OCI-LY3 (cell line): ENCODE measurements around the gene DOCK2.
"Not testable (repeated sequence)": the region's sequence is repeated elsewhere in the genome, so short reads cannot be mapped to it uniquely, and the experiment has no call there.

Source experiments
- H2AFZ ChIP-seq: fragments of 200-600, 300-600 bp; shearing (Covaris generic); 2 replicates; pipeline ENCODE4 v1.6.0; 2014; ENCODE audit warnings: antibody characterized with exemption, low read depth, low read length
- H3K27ac ChIP-seq: fragments of 200-600, 300-600 bp; sonication (generic); 2 replicates; pipeline ENCODE4 v1.5.1; 2014; ENCODE audit warnings: mild to moderate bottlenecking, low read length, moderate library complexity, mixed read lengths
- H3K27me3 ChIP-seq: fragments of 200-600, 300-600 bp; sonication (generic); 2 replicates; pipeline ENCODE4 v1.6.1; 2014; ENCODE audit warnings: low read depth, low read length, mixed read lengths
- H3K36me3 ChIP-seq: fragments of 200-600, 300-600 bp; sonication (generic); replicated peaks from 2 replicates; pipeline ENCODE3; 2014; ENCODE audit warnings: low read depth, low read length, mixed read lengths
- H3K4me1 ChIP-seq: fragments of 300-600, 200-600 bp; sonication (generic); 2 replicates; pipeline ENCODE4 v1.6.1; 2014; ENCODE audit warnings: low read length, mixed read lengths
- H3K4me2 ChIP-seq: fragments of 200-600, 300-600 bp; sonication (generic); 2 replicates; pipeline ENCODE4 v1.6.1; 2014; ENCODE audit warnings: low read length, mixed read lengths
- H3K4me3 ChIP-seq: fragments of 300-600, 200-600 bp; sonication (generic); 2 replicates; pipeline ENCODE4 v1.5.1; 2014; ENCODE audit warnings: antibody characterized with exemption, mild to moderate bottlenecking, low read length, moderate library complexity
- H3K79me2 ChIP-seq: fragments of 300-600, 200-600 bp; shearing (Covaris generic); 2 replicates; pipeline ENCODE4 v1.6.1; 2014; ENCODE audit warnings: mild to moderate bottlenecking, low read length, mixed read lengths
- H3K9ac ChIP-seq: fragments of 300-600, 200-600 bp; shearing (Covaris generic); 2 replicates; pipeline ENCODE4 v1.6.0; 2014; ENCODE audit warnings: mild to moderate bottlenecking, low read length, moderate library complexity
- H3K9me3 ChIP-seq: fragments of 200-600, 300-600 bp; shearing (Covaris generic); 2 replicates; pipeline ENCODE4 v1.6.1; 2014; ENCODE audit warnings: low read length, mixed read lengths; ENCODE audit not compliant: insufficient read depth
- H4K20me1 ChIP-seq: fragments of 200-600, 300-600 bp; sonication (generic); 2 replicates; pipeline ENCODE4 v1.6.1; 2016; ENCODE audit warnings: low read length, mixed read lengths; ENCODE audit not compliant: insufficient read depth
- EZH2phosphoT487 ChIP-seq: fragments of 200-600 bp; shearing (Covaris generic); IDR thresholded peaks from 2 replicates; pipeline ENCODE4 v1.6.1; 2018; ENCODE audit warnings: antibody characterized with exemption, mixed run types, low read depth
- TF ChIP-seq, protein P1 (sequence below): fragments of 200-600, 300-600 bp; sonication (generic); IDR thresholded peaks from 2 replicates; pipeline ENCODE4 v1.5.1; 2014; ENCODE audit warnings: antibody characterized with exemption, low read length, low read depth

The DOCK2 gene

DNA sequence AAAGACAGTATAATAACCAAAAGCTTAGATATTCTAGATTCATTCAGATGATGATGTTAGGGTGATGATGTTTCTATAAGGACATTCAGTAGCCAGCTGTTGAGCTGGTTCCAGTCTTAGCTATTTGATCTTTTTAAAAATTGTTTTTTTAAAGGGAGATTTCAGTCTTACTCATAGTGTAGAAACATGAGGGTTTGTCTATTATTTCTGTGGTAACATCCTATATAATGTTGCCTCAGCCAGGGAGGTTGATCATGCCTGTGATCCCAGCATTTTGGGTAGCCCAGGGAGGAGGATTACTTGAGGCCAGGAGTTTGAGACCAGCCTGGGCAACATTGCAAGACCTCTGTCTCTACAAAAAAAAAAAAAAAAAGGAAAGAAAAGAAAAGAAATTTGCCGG, 167.8 kb downstream of the DOCK2 start:
- no peaks in the 10 kb centered on the region for H3K9me3 ChIP-seq
- peaks cover 34% of the 10 kb centered on the region for H3K36me3 ChIP-seq
- H3K79me2 ChIP-seq: no peaks in the 10 kb centered on the region
- peak overlapping the region; percentile 91 for H3K27ac ChIP-seq
- H3K4me1 ChIP-seq: peaks cover 49% of the 10 kb centered on the region
- TF ChIP-seq EZH2phosphoT487: no peak
- TF ChIP-seq, protein P1, sequence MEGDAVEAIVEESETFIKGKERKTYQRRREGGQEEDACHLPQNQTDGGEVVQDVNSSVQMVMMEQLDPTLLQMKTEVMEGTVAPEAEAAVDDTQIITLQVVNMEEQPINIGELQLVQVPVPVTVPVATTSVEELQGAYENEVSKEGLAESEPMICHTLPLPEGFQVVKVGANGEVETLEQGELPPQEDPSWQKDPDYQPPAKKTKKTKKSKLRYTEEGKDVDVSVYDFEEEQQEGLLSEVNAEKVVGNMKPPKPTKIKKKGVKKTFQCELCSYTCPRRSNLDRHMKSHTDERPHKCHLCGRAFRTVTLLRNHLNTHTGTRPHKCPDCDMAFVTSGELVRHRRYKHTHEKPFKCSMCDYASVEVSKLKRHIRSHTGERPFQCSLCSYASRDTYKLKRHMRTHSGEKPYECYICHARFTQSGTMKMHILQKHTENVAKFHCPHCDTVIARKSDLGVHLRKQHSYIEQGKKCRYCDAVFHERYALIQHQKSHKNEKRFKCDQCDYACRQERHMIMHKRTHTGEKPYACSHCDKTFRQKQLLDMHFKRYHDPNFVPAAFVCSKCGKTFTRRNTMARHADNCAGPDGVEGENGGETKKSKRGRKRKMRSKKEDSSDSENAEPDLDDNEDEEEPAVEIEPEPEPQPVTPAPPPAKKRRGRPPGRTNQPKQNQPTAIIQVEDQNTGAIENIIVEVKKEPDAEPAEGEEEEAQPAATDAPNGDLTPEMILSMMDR: no peak
- H3K27me3 ChIP-seq: no peaks in the 10 kb centered on the region
- H4K20me1 ChIP-seq: peaks cover 16% of the 10 kb centered on the region
- peak overlapping the region; percentile 43; the same call in 1 of the 2 replicates for H3K9ac ChIP-seq
- H3K4me3 ChIP-seq: peak overlapping the region; percentile 57
- H3K4me2 ChIP-seq: peak overlapping the region; percentile 70
- no peak overlapping the region for H2AFZ ChIP-seq

DNA sequence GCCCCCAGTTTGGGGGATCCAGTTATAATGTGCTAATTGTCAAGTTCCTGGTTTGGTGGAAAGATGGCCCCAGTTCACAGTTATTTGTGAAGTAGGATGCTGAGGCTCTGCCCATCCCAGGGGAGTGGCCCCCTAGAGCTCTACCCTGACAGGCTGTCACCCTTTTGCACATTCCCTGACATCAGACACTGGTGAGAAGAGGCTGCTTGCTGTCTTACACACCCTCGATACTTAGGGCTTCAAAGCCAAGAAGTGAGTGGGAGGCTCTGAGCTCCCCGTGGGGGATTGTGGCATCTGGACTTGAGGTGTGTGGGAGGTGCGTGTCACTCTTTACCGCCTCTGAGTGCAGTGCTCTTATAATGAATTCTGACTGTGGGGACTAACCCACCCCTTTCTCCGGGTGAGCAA, 168.5 kb downstream of the DOCK2 start:
- no peaks in the 10 kb centered on the region for H3K27me3 ChIP-seq
- H2AFZ ChIP-seq: no peak overlapping the region
- TF ChIP-seq EZH2phosphoT487: no peak
- TF ChIP-seq, protein P1: no peak
- peaks cover 51% of the 10 kb centered on the region for H3K4me1 ChIP-seq
- peak overlapping the region; percentile 43; the same call in 1 of the 2 replicates for H3K9ac ChIP-seq
- peak overlapping the region; percentile 91 for H3K27ac ChIP-seq
- peak overlapping the region; percentile 70 for H3K4me2 ChIP-seq
- H4K20me1 ChIP-seq: peaks cover 22% of the 10 kb centered on the region
- H3K9me3 ChIP-seq: no peaks in the 10 kb centered on the region
- no peaks in the 10 kb centered on the region for H3K79me2 ChIP-seq
- peaks cover 34% of the 10 kb centered on the region for H3K36me3 ChIP-seq
- H3K4me3 ChIP-seq: peak overlapping the region; percentile 57

DNA sequence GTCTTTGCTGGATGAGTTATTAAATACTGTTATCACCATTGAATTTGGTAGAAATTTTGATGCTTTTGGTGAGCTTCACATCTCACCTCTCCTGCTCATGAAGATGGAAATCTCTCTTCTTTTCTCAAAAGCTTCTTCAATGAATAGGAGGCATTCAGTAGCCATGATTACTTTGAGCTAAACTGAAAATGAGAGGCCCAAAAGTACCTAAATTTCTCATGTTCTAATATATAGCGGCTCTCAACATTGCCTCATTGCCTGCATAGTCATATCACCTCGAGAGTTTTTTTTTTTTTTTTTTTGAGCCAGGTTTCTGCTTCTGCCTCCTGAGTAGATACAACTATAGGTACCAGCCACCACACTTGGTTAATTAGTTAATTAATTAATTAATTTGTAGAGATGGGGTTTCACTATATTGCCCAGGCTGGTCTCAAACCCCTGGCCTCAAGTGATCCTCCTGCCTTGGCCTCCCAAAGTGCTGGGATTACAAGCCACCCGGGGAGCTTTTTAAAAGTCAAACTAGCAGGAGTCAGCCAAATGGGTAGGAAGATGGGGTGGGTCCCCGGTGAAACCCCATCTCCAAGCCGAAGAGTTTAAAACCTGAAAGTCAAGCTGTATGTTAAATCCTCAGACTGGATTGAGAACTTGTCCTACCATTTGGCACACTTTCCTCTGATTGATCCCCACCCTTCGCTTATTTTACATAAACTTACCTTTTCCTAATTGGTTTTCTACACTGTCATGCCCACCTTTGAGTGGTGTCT, 169.0 kb downstream of the DOCK2 start:
- H3K9ac ChIP-seq: peak overlapping the region; percentile 43; the same call in 1 of the 2 replicates
- H3K4me1 ChIP-seq: peaks cover 51% of the 10 kb centered on the region

DNA sequence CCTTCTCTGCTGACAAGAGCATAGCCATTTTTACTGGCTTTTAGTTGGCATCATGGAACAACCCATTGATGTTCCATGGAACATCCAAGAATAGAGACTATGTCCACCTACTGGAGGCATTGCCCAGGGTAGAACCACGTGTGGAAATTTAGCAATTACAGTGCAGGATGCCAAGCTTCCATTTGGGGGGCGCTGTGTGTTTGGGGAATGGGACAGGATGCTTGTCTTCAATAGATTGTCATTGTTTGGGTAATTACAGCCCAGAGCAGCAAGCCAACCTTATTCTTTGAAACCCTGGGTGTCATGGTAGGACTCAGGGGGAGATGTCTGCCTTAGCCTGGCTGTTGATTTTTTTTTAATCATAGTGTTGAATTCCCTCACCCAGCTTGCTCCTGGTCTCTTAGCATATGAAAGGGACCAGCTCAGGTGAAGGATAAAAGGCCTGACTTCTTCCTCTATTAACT, 171.1 kb downstream of the DOCK2 start:
- H3K9me3 ChIP-seq: no peaks in the 10 kb centered on the region
- H4K20me1 ChIP-seq: peaks cover 22% of the 10 kb centered on the region
- no peak overlapping the region for H3K9ac ChIP-seq
- H3K27ac ChIP-seq: no peak overlapping the region
- H2AFZ ChIP-seq: no peak overlapping the region
- H3K4me2 ChIP-seq: no peak overlapping the region
- TF ChIP-seq, protein P1: no peak
- TF ChIP-seq EZH2phosphoT487: no peak
- no peak overlapping the region for H3K4me3 ChIP-seq
- peaks cover 51% of the 10 kb centered on the region for H3K4me1 ChIP-seq
- H3K36me3 ChIP-seq: peaks cover 34% of the 10 kb centered on the region
- H3K27me3 ChIP-seq: no peaks in the 10 kb centered on the region
- no peaks in the 10 kb centered on the region for H3K79me2 ChIP-seq

More for the DNA sequence above, 169.0 kb downstream of the DOCK2 start:
- Histone ChIP-seq H3K79me2 (no peaks in the 10 kb centered on the region), H3K36me3 (peaks cover 34% of the 10 kb centered on the region), H3K9me3 (no peaks in the 10 kb centered on the region), H3K4me2 (peak overlapping the region; percentile 70), H2AFZ (no peak overlapping the region), H3K27ac (peak overlapping the region; percentile 91), H3K27me3 (no peaks in the 10 kb centered on the region), H4K20me1 (peaks cover 22% of the 10 kb centered on the region), H3K4me3 (peak overlapping the region; percentile 57)
- TF ChIP-seq, protein P1: no peak
- no peak for TF ChIP-seq EZH2phosphoT487

- peaks cover 27% of the 10 kb centered on the region for H4K20me1 ChIP-seq
- H3K9ac ChIP-seq, H3K79me2 ChIP-seq, H3K4me3 ChIP-seq, H2AFZ ChIP-seq, H3K27me3 ChIP-seq, H3K9me3 ChIP-seq: not testable (repeated sequence)
- peaks cover 50% of the 10 kb centered on the region for H3K4me1 ChIP-seq
- peaks cover 34% of the 10 kb centered on the region for H3K36me3 ChIP-seq
- H3K4me2 ChIP-seq: peak overlapping the region; percentile 19
- peak overlapping the region; percentile 2; the same call in 1 of the 2 replicates for H3K27ac ChIP-seq
Observed at GRCh38 chr5:169808880-169809279, 171.8 kb downstream of the DOCK2 start.
